Measurements from ENCODE around the gene HOXD11. TPM values are rescaled to one million over a fixed set of nuclear protein-coding genes. Genes with fewer than 3 reads are reported as not detected.
A peak's percentile ranks its signal among the peaks of the same experiment; 100 is the strongest.

Gene HOXD11
- total and polyA plus RNA-seq, 2 of the 4 experiments (the other 2 are of a cell fraction) = not detected

DNA sequence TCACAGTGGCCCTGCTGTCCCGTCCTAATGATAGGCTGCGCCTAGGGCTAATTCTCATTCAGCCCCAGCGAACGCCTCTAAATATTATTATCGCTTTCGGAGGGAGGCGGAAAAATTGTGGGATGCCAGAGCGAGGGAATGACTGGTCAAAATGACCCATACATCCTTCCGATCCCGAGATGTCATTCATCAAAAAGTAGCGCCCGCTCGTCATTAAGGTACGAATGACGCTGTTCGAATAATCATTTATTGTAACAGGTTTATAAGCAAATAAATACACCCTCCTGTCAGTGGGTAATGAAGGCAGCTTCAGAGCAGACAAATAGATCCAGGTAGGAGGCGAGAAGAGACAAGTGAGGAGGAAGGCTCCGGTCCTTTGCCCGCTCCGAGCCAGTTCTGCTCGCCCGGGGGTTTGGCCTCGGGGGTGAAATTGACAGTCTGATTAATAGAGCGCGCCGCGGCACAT lies 23.3 kb upstream of the HOXD11 start, which contains the start of gene EVX2:
Gene EVX2 (minus strand): TSS at position 167 of the 466 bp plus-strand sequence. CDS start 186 bp downstream, outside the sequence.
- no CpG with 5 or more reads among the region's 27 CpGs for WGBS, 2 experiments (ENCODE audit: extremely low coverage in 2 of 2, insufficient read length in 1 of 2)
- H3K27me3 ChIP-seq (ENCODE audit: control insufficient read depth, insufficient read depth, low read length) = peaks cover 90% of the 10 kb centered on the region
- no peak within 1 kb of the TSS for H2AK5ac ChIP-seq (ENCODE audit: low read depth, low read length)
- ATAC-seq (ENCODE audit: low read depth) (no peak), DNase-seq (no peak)
- no TSS peak for BruUV-seq (replicated peaks)
- H3K56ac ChIP-seq (ENCODE audit: extremely low read depth, insufficient read depth, low read length) = no peak within 1 kb of the TSS
- no peak within 1 kb of the TSS for H3K9ac ChIP-seq (ENCODE audit: low read depth, low read length)
- no peak within 1 kb of the TSS for H3K14ac ChIP-seq (replicated peaks; ENCODE audit: low read depth, low read length)
- H3K9me3 ChIP-seq (ENCODE audit: control insufficient read depth, insufficient read depth, low read length) = peaks cover 30% of the 10 kb centered on the region
- intact Hi-C loops (cut with micrococcal nuclease) (no loop called here), in situ Hi-C loops (cut with MboI; ENCODE audit: low sequenced_read_pairs) (loop anchor here (25.0 kb wide), 2 partner anchors 1047 to 1347 kb away; no protein-coding TSS in a partner anchor), dilution Hi-C loops (cut with HindIII; ENCODE audit: low sequenced_read_pairs, unreplicated experiment) (no loop called here)
- no peak within 1 kb of the TSS for H3K27ac ChIP-seq (ENCODE audit: insufficient read depth, low read length)
- H3K4me3 ChIP-seq (ENCODE audit: insufficient read depth, low read depth, low read length) = no peak within 1 kb of the TSS
- no peak within 1 kb of the TSS for H3K23ac ChIP-seq (ENCODE audit: low read depth, low read length)
- ChIA-PET POLR2A (ENCODE audit: unreplicated experiment) (no interaction called here), CTCF (interaction anchor here (0.5 kb wide), 1 partner anchor 376 kb away, joined by 4 read pairs; no protein-coding TSS in a partner anchor)
- H3K18ac ChIP-seq (ENCODE audit: low read depth, low read length) = no peak within 1 kb of the TSS
- H4K5ac ChIP-seq (ENCODE audit: low read depth, low read length) = no peak within 1 kb of the TSS
- H2BK5ac ChIP-seq (ENCODE audit: low read depth, low read length, poor library complexity, severe bottlenecking) = no peak within 1 kb of the TSS
- H2AFZ ChIP-seq (replicated peaks; ENCODE audit: low read length, poor library complexity) = peak within 1 kb of the TSS; percentile 18
- H4K20me1 ChIP-seq (ENCODE audit: insufficient read depth, low read length) = peaks cover 3% of the 10 kb centered on the region; the same call in 1 of the 2 replicates
- no peak within 1 kb of the TSS for H4K8ac ChIP-seq (ENCODE audit: low read depth in 2 of 2, low read length in 2 of 2)
- no peak within 1 kb of the TSS for H2BK120ac ChIP-seq (ENCODE audit: low read depth, low read length)
- H2AK9ac ChIP-seq (replicated peaks; ENCODE audit: low read depth, low read length, poor library complexity) = no peak within 1 kb of the TSS
- H3K4me1 ChIP-seq (ENCODE audit: control insufficient read depth, insufficient read depth, low read length) = peaks cover 1% of the 10 kb centered on the region
- H2BK20ac ChIP-seq (ENCODE audit: low read depth, low read length) = no peak within 1 kb of the TSS
- H3K9me1 ChIP-seq (ENCODE audit: insufficient read depth, low read length) = no peaks in the 10 kb centered on the region
- no peak within 1 kb of the TSS for H3K4ac ChIP-seq (ENCODE audit: low read depth, low read length)
- no peak within 1 kb of the TSS for H3K4me2 ChIP-seq (ENCODE audit: low read depth, low read length)
- no peaks in the 10 kb centered on the region for H3K79me1 ChIP-seq (ENCODE audit: low read depth in 1 of 2, low read length in 2 of 2)
- no peak within 1 kb of the TSS for H4K91ac ChIP-seq (ENCODE audit: insufficient read depth, low read depth, low read length)
- TF ChIP-seq MAZ (IDR thresholded peaks at IDR 0.05; ENCODE audit: borderline replicate concordance, low read depth, low read length) = no peak
- TF ChIP-seq MAFK (IDR thresholded peaks at IDR 0.05; ENCODE audit: low read depth, low read length) = no peak
- TF ChIP-seq CEBPB (IDR thresholded peaks at IDR 0.05; ENCODE audit: low read depth, low read length) = no peak
- TF ChIP-seq BHLHE40 (IDR thresholded peaks at IDR 0.05; ENCODE audit: low read depth, low read length) = no peak
- TF ChIP-seq RAD21 (IDR thresholded peaks at IDR 0.05; ENCODE audit: low read length) = no peak
- no peak for TF ChIP-seq SMC3 (IDR thresholded peaks at IDR 0.05; ENCODE audit: low read depth, low read length)
- TF ChIP-seq FOS (IDR thresholded peaks at IDR 0.05; ENCODE audit: low read depth, low read length) = no peak
- TF ChIP-seq POLR2A (IDR thresholded peaks at IDR 0.05; ENCODE audit: low read depth, low read length) = no peak
- TF ChIP-seq CHD1 (IDR thresholded peaks at IDR 0.05; ENCODE audit: low read depth, low read length) = no peak
- no peak within 1 kb of the TSS for H2BK15ac ChIP-seq (ENCODE audit: low read depth, low read length)
- no peaks in the 10 kb centered on the region for H3K36me3 ChIP-seq (ENCODE audit: control insufficient read depth, insufficient read depth, low read length)
